Ovary (tissue), 3 donors: Measurements from ENCODE around the gene RNF135.

Source experiments
- EP300 ChIP-seq: sonication (generic); formaldehyde crosslinking; IDR thresholded peaks from one replicate; pipeline ENCODE4 v1.6.1; 2017; ENCODE audit warnings: antibody characterized with exemption
- POLR2A ChIP-seq: fragments of 450-650 bp; IDR thresholded peaks from one replicate; pipeline ENCODE4 v1.6.1; 2017; ENCODE audit warnings: antibody characterized with exemption, mild to moderate bottlenecking, moderate library complexity
- TF ChIP-seq, protein P1 (sequence below), 3 donors: fragments of 450-650 bp in 2 of 3; fragments of 200-600 bp in 1 of 3; IDR thresholded peaks; one replicate each; pipeline versions ENCODE4 v1.5.1 to v1.8.0; 2016 to 2022; ENCODE audit warnings: antibody characterized with exemption in 3 of 3, mild to moderate bottlenecking in 1 of 3
- donor health status: DM: no; HTN: no; CAD: no.

DNA sequence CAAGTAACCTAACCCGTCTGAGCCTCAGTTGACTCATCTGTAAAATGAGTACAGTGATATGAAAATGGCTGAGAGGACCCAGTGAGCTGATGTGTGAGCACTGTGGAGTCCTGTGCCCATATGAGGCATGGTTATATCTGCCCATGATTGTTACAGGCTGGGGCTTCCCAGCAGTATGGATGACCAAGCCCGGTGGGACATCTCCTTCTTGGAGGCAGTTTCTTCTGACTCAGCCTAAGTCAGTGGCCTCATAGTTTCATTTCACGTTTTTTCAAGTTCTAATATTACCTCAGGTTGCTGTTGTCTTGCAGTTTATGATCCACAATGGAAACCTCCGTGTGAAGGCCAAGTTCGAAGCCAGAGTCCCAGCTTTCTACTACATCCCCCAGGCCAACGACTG is 44.3 kb upstream of the RNF135 start:
- TF ChIP-seq, protein P1, sequence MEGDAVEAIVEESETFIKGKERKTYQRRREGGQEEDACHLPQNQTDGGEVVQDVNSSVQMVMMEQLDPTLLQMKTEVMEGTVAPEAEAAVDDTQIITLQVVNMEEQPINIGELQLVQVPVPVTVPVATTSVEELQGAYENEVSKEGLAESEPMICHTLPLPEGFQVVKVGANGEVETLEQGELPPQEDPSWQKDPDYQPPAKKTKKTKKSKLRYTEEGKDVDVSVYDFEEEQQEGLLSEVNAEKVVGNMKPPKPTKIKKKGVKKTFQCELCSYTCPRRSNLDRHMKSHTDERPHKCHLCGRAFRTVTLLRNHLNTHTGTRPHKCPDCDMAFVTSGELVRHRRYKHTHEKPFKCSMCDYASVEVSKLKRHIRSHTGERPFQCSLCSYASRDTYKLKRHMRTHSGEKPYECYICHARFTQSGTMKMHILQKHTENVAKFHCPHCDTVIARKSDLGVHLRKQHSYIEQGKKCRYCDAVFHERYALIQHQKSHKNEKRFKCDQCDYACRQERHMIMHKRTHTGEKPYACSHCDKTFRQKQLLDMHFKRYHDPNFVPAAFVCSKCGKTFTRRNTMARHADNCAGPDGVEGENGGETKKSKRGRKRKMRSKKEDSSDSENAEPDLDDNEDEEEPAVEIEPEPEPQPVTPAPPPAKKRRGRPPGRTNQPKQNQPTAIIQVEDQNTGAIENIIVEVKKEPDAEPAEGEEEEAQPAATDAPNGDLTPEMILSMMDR (IDR thresholded peaks at IDR 0.05), result no peak
- TF ChIP-seq POLR2A (no peak), EP300 (no peak)
